CD4-positive, alpha-beta memory T cell (primary cell): ENCODE measurements around the gene FCHO2. TPM values are rescaled to one million over a fixed set of nuclear protein-coding genes. Genes with fewer than 3 reads are reported as not detected.

ENCODE experiments used
- CTCF ChIA-PET: fragments of 350-600 bp; sonication (Branson Sonifier 250); formaldehyde crosslinking; loops from one replicate; lab custom pipeline; 2021; ENCODE audit warnings: inconsistent platforms; ENCODE audit not compliant: partially characterized antibody; lab: Charles Lee
- POLR2A ChIA-PET: fragments of 350-600 bp; sonication (Branson Sonifier 250); formaldehyde crosslinking; loops from one replicate; lab custom pipeline; 2021; ENCODE audit not compliant: partially characterized antibody; lab: Charles Lee
- DNase-seq, 5 donors: peaks; one replicate each; pipeline versions ENCODE4 v3.0.0 to v3.0.0-alpha.2; 2020 to 2022; ENCODE audit warnings: mixed read lengths in 1 of 5
- H3K27ac ChIP-seq: one replicate; pipeline ENCODE4 v1.7.0; 2013; ENCODE audit warnings: low read depth, low read length
- H3K27me3 ChIP-seq: 2 replicates; pipeline ENCODE4 v1.7.0; 2013; ENCODE audit warnings: mild to moderate bottlenecking, low read length, moderate library complexity; ENCODE audit not compliant: insufficient read depth
- H3K36me3 ChIP-seq: 2 replicates; pipeline ENCODE4 v1.7.0; 2013; ENCODE audit warnings: mild to moderate bottlenecking, low read length, moderate library complexity; ENCODE audit not compliant: insufficient read depth
- H3K4me1 ChIP-seq: 2 replicates; pipeline ENCODE4 v1.7.0; 2013; ENCODE audit warnings: mild to moderate bottlenecking, low read length, moderate library complexity; ENCODE audit not compliant: insufficient read depth
- H3K4me3 ChIP-seq, 2 donors: one replicate each; pipeline ENCODE4 v1.7.0; 2013; ENCODE audit warnings: low read length in 2 of 2, mild to moderate bottlenecking in 1 of 2
- H3K9me3 ChIP-seq, 2 donors: one replicate each; pipeline ENCODE4 v1.7.0; 2013; ENCODE audit warnings: low read length in 2 of 2, control low read depth in 1 of 2; ENCODE audit not compliant: control insufficient read depth in 1 of 2
- H3K27ac Mint-ChIP-seq, 7 donors: one replicate each; pipeline ENCODE4 v1.8.0; 2020 to 2021; ENCODE audit warnings: mixed read lengths in 7 of 7, mild to moderate bottlenecking in 6 of 7, inconsistent platforms in 3 of 7, moderate library complexity in 3 of 7
- H3K27me3 Mint-ChIP-seq, 2 donors: one replicate each; pipeline ENCODE4 v1.8.0; 2020 to 2021; ENCODE audit warnings: mixed read lengths in 2 of 2
- H3K36me3 Mint-ChIP-seq, 2 donors: one replicate each; pipeline ENCODE4 v1.8.0; 2020 to 2021; ENCODE audit warnings: mixed read lengths in 2 of 2, inconsistent platforms in 1 of 2, mild to moderate bottlenecking in 1 of 2
- H3K4me1 Mint-ChIP-seq, 4 donors: one replicate each; pipeline ENCODE4 v1.8.0; 2020 to 2021; ENCODE audit warnings: mixed read lengths in 4 of 4, mild to moderate bottlenecking in 1 of 4
- H3K4me3 Mint-ChIP-seq, 8 donors: one replicate each; pipeline ENCODE4 v1.8.0; 2020 to 2021; ENCODE audit warnings: mixed read lengths in 8 of 8, mild to moderate bottlenecking in 7 of 8, moderate library complexity in 6 of 8, inconsistent platforms in 3 of 8
- H3K9me3 Mint-ChIP-seq, 8 donors: one replicate each; pipeline ENCODE4 v1.8.0; 2020 to 2021; ENCODE audit warnings: mixed read lengths in 8 of 8, mild to moderate bottlenecking in 5 of 8, inconsistent platforms in 3 of 8, moderate library complexity in 1 of 8
- intact Hi-C: fragments of 100-400 bp; cut with micrococcal nuclease; formaldehyde crosslinking; loops from one replicate; pipeline ENCODE4 v1.15.1; 2023
- polyA plus RNA-seq, 2 donors: library from polyadenylated mRNA; unstranded; fragments of 300-500 nt; fragmentation: Illumina TruSeq; gene quantifications; one replicate each; pipeline ENCODE4 v1.2.3, GENCODE V29; 2021
- total RNA-seq, 2 experiments: library from RNA; stranded (reverse); gene quantifications; one replicate each; pipeline ENCODE4 v1.2.3, GENCODE V29; 2021

The FCHO2 gene
- total and polyA plus RNA-seq, 4 experiments from 2014 or later: 1.4 to 6.3 (median 4.3) TPM

DNA sequence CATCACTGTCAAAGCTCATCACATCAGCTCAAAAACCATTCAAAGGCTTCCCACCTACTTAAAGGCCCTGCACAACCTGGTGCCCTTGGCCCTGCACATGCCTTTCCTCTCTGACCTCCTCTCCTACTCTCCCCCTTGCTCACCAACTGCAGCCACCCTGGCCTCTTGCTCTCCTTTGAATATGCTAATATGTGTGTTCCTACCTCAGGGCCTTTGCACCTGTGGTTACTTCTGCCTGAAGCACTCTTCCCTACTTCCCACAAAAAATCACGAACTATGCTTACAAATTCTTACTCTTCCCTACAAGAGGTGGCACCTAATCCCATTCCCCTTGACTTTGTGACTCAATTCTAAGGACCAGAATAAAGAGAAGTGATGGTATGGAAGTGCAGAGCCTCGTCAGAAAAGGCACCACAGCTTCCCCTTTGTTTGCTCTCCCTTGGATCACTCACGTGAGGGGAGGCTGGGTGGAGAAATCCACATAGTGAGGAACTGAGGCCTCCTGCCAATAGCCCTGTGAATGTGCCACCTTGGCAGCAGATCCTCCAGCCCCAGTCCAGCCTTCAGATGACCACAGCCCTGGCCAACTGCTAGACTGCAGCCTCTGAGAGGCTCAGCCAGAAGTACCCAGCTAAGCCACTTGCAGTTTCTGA is 161.4 kb downstream of the FCHO2 start:
- Histone ChIP-seq H3K4me3 (no peak overlapping the region), H3K27me3 (peaks cover 5% of the 10 kb centered on the region), H3K4me1 (peaks cover under 1% of the 10 kb centered on the region), H3K36me3 (no peaks in the 10 kb centered on the region), H3K9me3 (no peaks in the 10 kb centered on the region), H3K27ac (no peak overlapping the region)
- H3K9me3 Mint-ChIP-seq: peaks cover 0 to 5% (median 0%) of the 10 kb centered on the region in 8 donors
- DNase-seq: no peak
- peaks cover 43 to 44% of the 10 kb centered on the region in 2 donors for H3K27me3 Mint-ChIP-seq
- intact Hi-C loops: no loop called here
- H3K4me3 Mint-ChIP-seq: no peak overlapping the region
- no peak overlapping the region for H3K27ac Mint-ChIP-seq
- peaks cover 7 to 19% (median 14%) of the 10 kb centered on the region in 4 donors for H3K4me1 Mint-ChIP-seq
- POLR2A ChIA-PET: no interaction called here
- no peaks in the 10 kb centered on the region for H3K36me3 Mint-ChIP-seq
- CTCF ChIA-PET: no interaction called here

DNA sequence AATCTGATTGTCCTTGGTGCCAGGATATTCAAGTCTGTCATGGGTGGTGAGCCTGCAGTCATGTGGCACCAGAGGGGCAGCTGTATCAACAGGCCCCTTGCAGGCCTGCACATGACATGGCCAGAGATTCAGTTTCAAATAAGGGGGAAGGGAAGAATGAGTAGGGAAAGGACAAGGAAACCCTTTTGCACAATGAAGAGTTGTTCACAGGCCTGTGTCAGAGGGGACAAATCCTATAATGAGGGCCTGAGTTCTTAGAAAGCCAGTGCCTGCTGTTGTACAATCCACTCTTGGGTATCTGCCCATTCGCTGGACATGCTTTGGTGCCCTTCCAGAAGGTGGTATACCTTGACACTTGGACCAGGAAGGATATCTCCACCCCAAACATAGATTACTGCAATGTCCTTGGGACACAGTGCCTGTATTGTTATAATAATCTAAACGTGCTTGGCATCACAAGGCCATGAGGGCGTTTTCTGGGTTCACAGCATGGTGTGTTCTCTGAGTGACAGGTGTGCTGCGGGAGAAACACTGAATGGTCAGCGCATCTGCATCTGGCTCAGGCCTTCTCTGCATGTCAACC is 162.6 kb downstream of the FCHO2 start:
- H3K36me3 Mint-ChIP-seq: no peaks in the 10 kb centered on the region
- H3K27ac ChIP-seq: no peak overlapping the region
- H3K27ac Mint-ChIP-seq: no peak overlapping the region
- H3K9me3 ChIP-seq: no peaks in the 10 kb centered on the region
- H3K4me3 ChIP-seq: no peak overlapping the region
- no peak overlapping the region for H3K4me3 Mint-ChIP-seq
- H3K27me3 Mint-ChIP-seq: peaks cover 43% of the 10 kb centered on the region in 2 donors
- intact Hi-C loops: no loop called here
- peaks cover 14 to 27% (median 20%) of the 10 kb centered on the region in 4 donors for H3K4me1 Mint-ChIP-seq
- H3K9me3 Mint-ChIP-seq: peaks cover 0 to 5% (median 0%) of the 10 kb centered on the region in 8 donors
- ChIA-PET CTCF (no interaction called here), POLR2A (no interaction called here)
- peaks cover 5% of the 10 kb centered on the region for H3K27me3 ChIP-seq
- no peaks in the 10 kb centered on the region for H3K36me3 ChIP-seq
- DNase-seq: no peak
- H3K4me1 ChIP-seq: peaks cover 13% of the 10 kb centered on the region

DNA sequence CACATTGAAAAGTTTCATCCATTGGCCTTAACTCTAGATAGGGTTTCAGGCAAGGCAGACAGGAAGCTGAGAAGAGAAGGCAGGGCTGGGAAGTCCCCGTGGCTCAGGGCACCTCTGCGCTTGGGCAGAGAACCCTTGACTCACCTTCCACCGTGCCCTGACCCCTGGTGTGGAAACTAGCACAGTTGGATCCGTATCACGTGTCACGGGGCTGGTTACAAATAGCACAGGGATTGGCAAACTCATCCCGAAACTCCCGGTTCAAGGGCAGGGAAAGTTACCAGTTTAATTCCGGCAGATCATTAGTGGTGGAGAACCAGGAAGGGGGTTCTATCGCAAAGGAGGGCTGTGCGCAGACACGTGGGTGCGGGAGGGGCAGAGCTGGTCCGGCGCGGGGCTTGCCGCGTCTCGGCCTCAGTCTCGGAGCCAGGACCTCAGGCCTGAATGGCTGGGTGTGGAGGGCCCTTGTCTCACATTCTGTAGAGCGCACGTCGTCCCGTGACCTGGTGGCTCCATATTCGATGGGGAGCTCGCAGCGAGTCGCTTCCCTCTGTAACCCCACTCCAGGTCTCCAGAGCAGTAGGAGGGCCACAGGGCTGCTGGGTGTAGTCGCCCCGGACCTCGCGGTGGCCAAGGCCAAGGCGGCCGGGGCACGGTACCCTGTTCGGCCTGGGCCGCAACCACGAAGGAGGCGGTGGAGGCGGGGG is 163.8 kb downstream of the FCHO2 start:
- H3K27me3 ChIP-seq: peaks cover 5% of the 10 kb centered on the region
- H3K27ac ChIP-seq: no peak overlapping the region
- no peaks in the 10 kb centered on the region for H3K36me3 Mint-ChIP-seq
- CTCF ChIA-PET: no interaction called here
- H3K27ac Mint-ChIP-seq: peak overlapping the region in 1 of 7 donors; percentile 75
- intact Hi-C loops: no loop called here
- peaks cover 16 to 37% (median 24%) of the 10 kb centered on the region in 4 donors for H3K4me1 Mint-ChIP-seq
- POLR2A ChIA-PET: interaction anchor here (0.7 kb wide), 1 partner anchor 326 kb away, joined by 3 read pairs; no protein-coding TSS in a partner anchor
- no peaks in the 10 kb centered on the region for H3K36me3 ChIP-seq
- H3K9me3 ChIP-seq: no peaks in the 10 kb centered on the region
- peak overlapping the region; percentile 36 to 85 (median 64) for H3K4me3 Mint-ChIP-seq
- H3K9me3 Mint-ChIP-seq: peaks cover 0 to 5% (median 0%) of the 10 kb centered on the region in 8 donors
- DNase-seq: no peak
- peaks cover 47 to 50% of the 10 kb centered on the region in 2 donors for H3K27me3 Mint-ChIP-seq
- H3K4me3 ChIP-seq: no peak overlapping the region
- H3K4me1 ChIP-seq: peaks cover 13% of the 10 kb centered on the region

DNA sequence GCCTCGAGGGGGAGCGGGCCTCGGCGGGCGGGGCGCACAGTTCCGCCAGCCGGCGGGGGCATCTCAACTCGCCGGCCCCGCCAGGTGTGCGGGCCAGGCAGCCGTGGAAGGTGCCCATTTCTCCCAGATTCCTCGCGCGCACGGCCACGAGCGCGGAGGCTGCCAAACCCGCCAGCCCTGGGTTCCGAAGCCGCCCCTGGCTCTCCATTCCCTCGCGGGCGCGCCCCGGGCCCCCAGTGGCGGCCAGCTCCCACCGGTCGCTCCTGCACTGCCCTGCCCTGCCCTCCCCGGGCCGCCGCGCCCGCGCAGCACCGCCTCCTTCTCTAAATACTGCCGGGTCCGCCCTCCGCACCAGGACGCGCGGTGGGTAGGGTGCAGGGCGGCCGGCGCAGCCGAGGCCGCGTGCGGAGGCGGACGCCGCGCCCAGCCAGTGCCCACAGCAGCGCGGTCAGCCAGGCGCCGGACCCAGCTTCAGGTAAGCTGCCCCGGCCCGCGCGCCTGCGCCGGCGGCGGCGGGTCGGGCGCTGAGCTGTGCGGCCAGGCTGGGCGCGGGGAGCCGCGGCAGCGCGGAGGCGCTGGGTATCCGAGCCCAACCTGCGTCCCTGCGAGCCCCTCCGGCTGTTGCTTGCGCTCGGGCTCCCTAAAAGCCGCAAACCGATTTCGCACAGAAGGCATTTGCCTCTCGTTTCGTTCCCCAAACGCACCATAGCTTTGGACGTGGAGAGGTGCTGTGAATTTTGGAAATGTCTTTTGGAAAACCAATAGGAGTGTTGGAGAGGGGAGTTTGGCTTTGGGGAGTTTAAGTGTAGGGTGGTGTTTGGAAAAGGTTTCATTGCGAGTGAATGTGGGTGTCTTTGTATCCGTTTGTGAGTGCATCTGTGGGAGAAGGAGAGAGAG is 164.6 kb downstream of the FCHO2 start, which contains the start of gene TMEM171:
Gene TMEM171 (plus strand): TSS at position 354 of the 897 bp plus-strand sequence. CDS start 2,799 bp downstream, outside the sequence.
- no peaks in the 10 kb centered on the region for H3K36me3 ChIP-seq
- H3K27me3 Mint-ChIP-seq: peaks cover 41 to 43% of the 10 kb centered on the region in 2 donors
- H3K9me3 Mint-ChIP-seq: no peaks in the 10 kb centered on the region
- ChIA-PET CTCF (no interaction called here), POLR2A (no interaction called here)
- no peak for DNase-seq
- no peaks in the 10 kb centered on the region for H3K9me3 ChIP-seq
- no peaks in the 10 kb centered on the region for H3K36me3 Mint-ChIP-seq
- H3K4me3 ChIP-seq: no peak within 1 kb of the TSS
- H3K4me1 Mint-ChIP-seq: peaks cover 16 to 37% (median 24%) of the 10 kb centered on the region in 4 donors
- peaks cover 5% of the 10 kb centered on the region for H3K27me3 ChIP-seq
- H3K4me3 Mint-ChIP-seq: peak within 1 kb of the TSS; percentile 60 to 85 (median 69)
- H3K27ac ChIP-seq: no peak within 1 kb of the TSS
- intact Hi-C loops: no loop called here
- H3K27ac Mint-ChIP-seq: peak within 1 kb of the TSS in 1 of 7 donors; percentile 75
- peaks cover 13% of the 10 kb centered on the region for H3K4me1 ChIP-seq

DNA sequence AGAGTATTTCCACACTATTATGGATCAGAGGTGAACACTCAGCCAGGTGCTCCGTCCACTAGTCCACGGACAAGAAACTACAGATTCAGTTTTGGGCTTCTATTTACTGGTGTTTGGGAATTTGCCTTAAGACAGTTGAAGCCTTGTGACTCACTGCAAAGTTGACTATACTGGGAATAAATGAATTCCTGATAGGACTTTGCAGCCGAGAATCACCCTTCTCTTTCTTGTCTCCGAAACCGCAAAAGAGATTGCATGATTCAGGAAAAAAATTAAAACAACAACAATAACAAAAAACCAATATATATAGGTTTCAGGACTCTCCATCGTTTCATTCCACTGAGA is 165.2 kb downstream of the FCHO2 start:
- Histone ChIP-seq H3K4me1 (peaks cover 13% of the 10 kb centered on the region), H3K27me3 (peaks cover 5% of the 10 kb centered on the region), H3K36me3 (no peaks in the 10 kb centered on the region), H3K4me3 (no peak overlapping the region), H3K9me3 (no peaks in the 10 kb centered on the region), H3K27ac (no peak overlapping the region)
- Mint-ChIP-seq H3K27ac (no peak overlapping the region), H3K27me3 (peaks cover 44 to 48% of the 10 kb centered on the region in 2 donors), H3K9me3 (no peaks in the 10 kb centered on the region), H3K4me3 (peak overlapping the region; percentile 27 to 80 (median 69)), H3K36me3 (no peaks in the 10 kb centered on the region), H3K4me1 (peaks cover 16 to 37% (median 24%) of the 10 kb centered on the region in 4 donors)
- ChIA-PET CTCF (no interaction called here), POLR2A (no interaction called here)
- DNase-seq: no peak
- intact Hi-C loops: no loop called here

DNA sequence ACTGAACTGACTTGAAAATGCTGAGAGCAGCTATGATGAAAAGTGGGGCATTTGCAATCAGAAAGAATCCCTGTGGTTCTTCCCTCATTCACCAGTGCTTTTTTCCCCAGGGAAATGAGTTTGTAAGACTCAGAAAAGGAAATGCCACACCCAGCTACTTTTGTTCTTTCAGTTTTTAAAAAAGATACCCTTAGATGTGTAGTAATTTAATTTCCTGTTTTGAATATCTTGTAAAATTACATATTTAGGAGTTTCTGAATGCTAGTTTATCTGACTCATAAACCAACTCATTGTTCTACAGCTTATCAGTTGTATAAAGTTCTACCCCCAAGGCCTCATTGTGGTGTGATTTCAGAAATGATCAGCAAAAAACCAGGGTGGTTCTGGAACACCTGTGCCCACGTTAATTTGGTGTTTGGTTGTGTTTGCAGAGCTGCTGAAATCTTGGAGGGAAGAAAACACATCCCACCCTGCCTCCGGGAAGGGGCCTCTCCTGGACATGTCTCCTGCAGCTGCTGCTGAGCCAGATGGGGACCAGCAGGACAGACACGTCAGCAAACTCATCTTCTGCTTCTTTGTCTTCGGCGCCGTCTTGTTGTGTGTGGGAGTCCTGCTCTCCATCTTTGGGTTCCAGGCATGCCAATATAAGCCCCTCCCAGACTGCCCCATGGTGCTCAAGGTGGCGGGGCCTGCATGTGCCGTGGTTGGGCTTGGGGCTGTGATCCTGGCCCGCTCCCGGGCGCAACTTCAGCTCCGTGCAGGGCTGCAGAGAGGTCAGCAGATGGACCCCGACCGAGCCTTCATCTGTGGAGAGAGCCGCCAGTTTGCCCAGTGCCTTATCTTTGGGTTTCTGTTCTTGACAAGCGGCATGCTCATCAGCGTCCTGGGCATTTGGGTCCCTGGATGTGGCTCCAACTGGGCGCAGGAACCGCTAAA is 167.3 kb downstream of the FCHO2 start:
- Mint-ChIP-seq H3K27ac (no peak overlapping the region), H3K4me1 (peaks cover 16 to 37% (median 24%) of the 10 kb centered on the region in 4 donors), H3K36me3 (no peaks in the 10 kb centered on the region), H3K4me3 (peak overlapping the region in 7 of 8 donors; percentile 25 to 59 (median 40)), H3K27me3 (peaks cover 30 to 40% of the 10 kb centered on the region in 2 donors), H3K9me3 (no peaks in the 10 kb centered on the region)
- POLR2A ChIA-PET: no interaction called here
- intact Hi-C loops: no loop called here
- Histone ChIP-seq H3K4me1 (peaks cover 13% of the 10 kb centered on the region), H3K9me3 (no peaks in the 10 kb centered on the region), H3K4me3 (no peak overlapping the region), H3K27me3 (peaks cover 5% of the 10 kb centered on the region), H3K36me3 (no peaks in the 10 kb centered on the region), H3K27ac (no peak overlapping the region)
- CTCF ChIA-PET: interaction anchor here (1.9 kb wide), 1 partner anchor 10 kb away, joined by 4 read pairs; no protein-coding TSS in a partner anchor
- no peak for DNase-seq
